Measurements from ENCODE around the gene AMER3. TPM values are rescaled to one million over a fixed set of nuclear protein-coding genes. Genes with fewer than 3 reads are reported as not detected.
"Not testable (repeated sequence)": the region's sequence is repeated elsewhere in the genome, so short reads cannot be mapped to it uniquely, and the experiment has no call there.

Gene AMER3
- total RNA-seq: not detected
- long read RNA-seq: 0 reads

- intact Hi-C loops (cut with DNase I): no loop called here
- no peak for DNase-seq
- no peak for ATAC-seq
Observed at GRCh38 chr2:130755256-130756052, at the start of gene AMER3. TSS of gene AMER3 (plus strand) at chr2:130755540. CDS start at chr2:130762073, 6,533 bp downstream.

GRCh38 chr2:130714795-130715194 is 40.5 kb upstream of the AMER3 start:
- intact Hi-C loops (cut with DNase I); DNase-seq; ATAC-seq: not testable (repeated sequence)

GRCh38 chr2:130720036-130720435 is 35.3 kb upstream of the AMER3 start:
- intact Hi-C loops (cut with DNase I): no loop called here
- DNase-seq (no peak), ATAC-seq (no peak)

- DNase-seq (no peak), ATAC-seq (no peak)
- intact Hi-C loops (cut with DNase I): no loop called here
Observed at GRCh38 chr2:130720528-130720927, 34.8 kb upstream of the AMER3 start.

GRCh38 chr2:130724455-130724854 is 30.9 kb upstream of the AMER3 start:
- ATAC-seq: no peak

GRCh38 chr2:130726614-130727180 is 28.6 kb upstream of the AMER3 start:
- no peak for DNase-seq
- intact Hi-C loops (cut with DNase I): no loop called here
- peak in 1 of 2 donors; percentile 2 for ATAC-seq

More at GRCh38 chr2:130724455-130724854, 30.9 kb upstream of the AMER3 start:
- no peak for DNase-seq
- intact Hi-C loops (cut with DNase I): no loop called here

- ATAC-seq: peak; percentile 98 to 99
- peak; percentile 89 for DNase-seq
- intact Hi-C loops (cut with DNase I): no loop called here
Observed at GRCh38 chr2:130727286-130727924, 27.9 kb upstream of the AMER3 start.

GRCh38 chr2:130728007-130728454 is 27.3 kb upstream of the AMER3 start:
- DNase-seq (no peak), ATAC-seq (peak; percentile 35 to 47)
- intact Hi-C loops (cut with DNase I): no loop called here

- DNase-seq (no peak), ATAC-seq (no peak)
- intact Hi-C loops (cut with DNase I): no loop called here
Observed at GRCh38 chr2:130728549-130729316, 26.6 kb upstream of the AMER3 start, which contains the start of gene GPR148. TSS of gene GPR148 (plus strand) at chr2:130729070. CDS start at chr2:130729152, 82 bp downstream.

GRCh38 chr2:130729322-130730299 is 25.7 kb upstream of the AMER3 start:
- intact Hi-C loops (cut with DNase I): loop anchor here in 1 of 2 donors (5.0 kb wide), 1 partner anchor 53 kb away; no protein-coding TSS in a partner anchor
- ATAC-seq (no peak), DNase-seq (no peak)

GRCh38 chr2:130732257-130732656 is 23.1 kb upstream of the AMER3 start:
- intact Hi-C loops (cut with DNase I): loop anchor here in 1 of 2 donors (5.0 kb wide), 1 partner anchor 50 kb away; no protein-coding TSS in a partner anchor
- not testable (repeated sequence) for DNase-seq, ATAC-seq

- ATAC-seq (no peak), DNase-seq (no peak)
- intact Hi-C loops (cut with DNase I): no loop called here
Observed at GRCh38 chr2:130735200-130735599, 20.1 kb upstream of the AMER3 start.

- DNase-seq (peak; percentile 70), ATAC-seq (peak; percentile 76 to 86)
- intact Hi-C loops (cut with DNase I): no loop called here
Observed at GRCh38 chr2:130736487-130736886, 18.9 kb upstream of the AMER3 start.

- ATAC-seq (no peak), DNase-seq (no peak)
- intact Hi-C loops (cut with DNase I): no loop called here
Observed at GRCh38 chr2:130737592-130737991, 17.7 kb upstream of the AMER3 start.

GRCh38 chr2:130740671-130741070 is 14.7 kb upstream of the AMER3 start:
- intact Hi-C loops (cut with DNase I): no loop called here
- DNase-seq (no peak), ATAC-seq (no peak)

- ATAC-seq: no peak
- no peak for DNase-seq
- intact Hi-C loops (cut with DNase I): no loop called here
Observed at GRCh38 chr2:130743278-130743677, 12.1 kb upstream of the AMER3 start.

GRCh38 chr2:130744287-130745117 is 10.8 kb upstream of the AMER3 start:
- peak; percentile 97 to 98 for ATAC-seq
- intact Hi-C loops (cut with DNase I): no loop called here

More at GRCh38 chr2:130744287-130745117, 10.8 kb upstream of the AMER3 start:
- no peak for DNase-seq
